Measurements from ENCODE around the gene SCEL.

SCEL gene

DNA sequence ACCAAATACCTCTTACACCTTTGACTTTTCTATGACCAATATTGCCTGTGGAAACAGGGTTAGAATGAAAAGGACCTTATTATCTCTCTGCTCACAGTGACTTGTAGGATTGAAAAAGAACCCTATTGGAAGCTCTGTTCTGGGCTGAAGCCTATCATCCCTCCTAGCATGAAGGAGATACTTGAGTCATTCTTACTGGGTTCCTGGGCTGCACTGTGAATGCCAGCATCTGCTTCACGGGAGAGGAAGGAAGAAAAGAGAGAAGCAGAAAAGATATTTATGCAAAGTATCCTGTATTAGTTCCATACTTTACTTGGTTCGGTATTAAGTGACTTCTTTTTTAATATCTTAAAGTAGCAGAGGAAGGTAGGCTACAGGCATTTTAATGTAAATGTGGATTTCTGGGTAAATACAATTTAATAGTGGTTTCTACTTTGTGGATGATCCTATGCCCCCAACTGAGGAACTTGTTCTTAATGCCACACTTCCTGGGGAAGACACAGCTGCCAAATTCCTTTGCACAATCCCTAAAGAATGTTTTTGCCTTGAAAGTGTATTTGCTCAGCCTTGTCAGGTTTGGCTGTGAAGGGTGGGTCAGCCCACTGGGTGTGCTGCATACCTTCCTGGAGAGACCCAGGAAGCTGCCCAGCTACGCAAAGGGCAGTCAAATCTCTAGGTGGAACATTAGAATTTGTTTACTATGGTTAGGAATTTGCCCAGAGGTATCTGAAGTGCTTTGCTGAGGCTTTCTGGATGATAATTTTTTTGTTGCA lies 13.7 kb upstream of the SCEL start:
- no peak for DNase-seq (ENCODE audit: low read depth)

DNA sequence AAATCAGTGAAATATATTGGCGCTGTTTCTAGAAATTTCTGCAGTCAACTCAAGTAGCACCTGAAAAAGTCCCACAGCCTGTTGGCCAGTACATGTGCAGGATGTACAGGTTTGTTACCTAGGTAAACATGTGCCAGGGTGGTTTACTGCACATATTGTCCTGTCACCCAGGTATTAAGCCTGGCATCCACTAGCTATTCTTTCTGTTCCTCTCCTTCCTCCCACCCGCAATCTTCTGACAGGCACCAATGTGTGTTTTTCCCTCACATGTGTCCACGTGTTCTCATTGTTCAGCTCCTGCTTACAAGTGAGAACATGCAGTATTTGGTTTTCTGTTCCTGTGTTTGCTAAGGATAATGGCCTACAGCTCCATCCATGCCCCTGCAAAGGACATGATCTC lies 13.1 kb upstream of the SCEL start:
- no peak for DNase-seq (ENCODE audit: low read depth)

DNA sequence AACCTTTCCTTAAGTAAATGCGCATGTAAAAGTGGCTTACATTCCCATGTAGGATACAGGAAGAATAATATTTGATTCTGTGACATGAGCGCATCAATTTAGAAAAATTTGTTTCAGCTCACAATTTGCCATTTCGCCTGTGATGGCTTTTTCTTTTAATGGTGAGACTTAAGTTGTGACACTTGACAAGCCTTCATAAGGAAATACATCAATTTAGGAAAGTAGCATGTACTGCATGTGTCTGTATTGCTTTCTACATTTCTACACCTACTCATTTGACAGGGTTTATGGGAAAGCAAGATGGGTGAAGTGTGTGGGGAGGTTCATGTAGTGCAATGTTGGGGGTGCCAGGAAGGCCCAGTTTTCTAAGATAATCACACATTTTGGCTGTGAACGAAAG lies 12.1 kb upstream of the SCEL start:
- DNase-seq (ENCODE audit: low read depth) = no peak

DNA sequence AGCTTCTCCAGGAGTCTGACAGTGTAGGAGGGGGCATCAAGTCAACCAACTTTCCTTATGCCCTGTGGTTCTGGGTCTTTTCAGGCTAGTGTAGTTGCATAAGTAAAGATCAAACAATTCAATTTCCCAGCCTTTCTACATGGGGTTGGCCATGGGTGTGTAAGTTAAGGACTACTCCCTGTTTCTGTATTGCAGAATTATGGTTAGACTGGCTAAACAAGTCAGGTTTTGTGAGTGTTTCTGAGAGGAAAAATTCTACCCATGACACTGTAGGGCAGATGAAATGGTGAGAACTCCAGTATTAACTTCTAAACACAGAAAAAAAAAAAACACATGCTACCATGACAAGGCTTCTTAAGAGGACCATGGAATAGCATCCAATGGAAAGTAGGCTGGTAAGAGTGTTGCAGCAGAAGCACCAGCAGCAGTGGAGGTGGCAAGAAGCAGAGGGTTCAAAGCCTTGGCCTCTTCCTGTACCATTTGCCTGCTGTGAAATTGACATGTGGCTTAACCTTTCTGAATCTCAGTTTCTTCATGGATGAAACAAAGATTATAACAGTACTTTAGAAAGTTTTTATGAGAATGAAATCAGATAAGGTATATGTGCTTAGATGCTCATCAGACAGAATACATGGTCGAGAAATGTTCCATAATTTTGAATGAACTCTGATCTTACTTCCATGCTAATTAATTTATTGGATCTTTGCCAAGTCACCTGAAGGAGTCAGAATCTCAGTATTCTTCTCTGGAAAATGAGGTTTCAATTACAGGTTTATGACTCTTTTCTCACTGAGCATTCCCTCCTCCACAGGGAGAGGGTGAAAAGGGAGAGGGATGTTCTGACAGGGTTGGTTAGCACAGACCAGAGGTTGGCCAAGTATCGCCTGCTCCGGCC lies 11.4 kb upstream of the SCEL start:
- DNase-seq (ENCODE audit: low read depth) = no peak

DNA sequence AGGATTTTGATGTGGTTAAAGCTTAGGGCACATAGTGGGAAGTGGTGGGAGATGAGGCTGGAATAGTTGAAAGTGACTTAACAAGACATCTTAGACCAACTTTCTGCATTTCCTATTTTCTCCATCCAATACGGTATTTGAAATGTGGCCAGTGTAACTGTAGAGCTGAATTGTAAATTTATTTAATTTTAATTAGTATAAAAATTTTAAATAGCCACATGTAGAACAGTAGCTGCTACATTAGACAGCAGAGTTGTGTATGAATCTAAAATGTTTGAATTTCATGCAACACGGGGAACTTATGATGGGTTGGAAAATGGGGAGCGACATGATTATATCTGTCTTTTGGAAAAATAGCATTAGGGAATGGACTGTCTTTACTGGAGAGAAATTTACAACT lies 7.1 kb upstream of the SCEL start:
- no peak for DNase-seq (ENCODE audit: low read depth)

DNA sequence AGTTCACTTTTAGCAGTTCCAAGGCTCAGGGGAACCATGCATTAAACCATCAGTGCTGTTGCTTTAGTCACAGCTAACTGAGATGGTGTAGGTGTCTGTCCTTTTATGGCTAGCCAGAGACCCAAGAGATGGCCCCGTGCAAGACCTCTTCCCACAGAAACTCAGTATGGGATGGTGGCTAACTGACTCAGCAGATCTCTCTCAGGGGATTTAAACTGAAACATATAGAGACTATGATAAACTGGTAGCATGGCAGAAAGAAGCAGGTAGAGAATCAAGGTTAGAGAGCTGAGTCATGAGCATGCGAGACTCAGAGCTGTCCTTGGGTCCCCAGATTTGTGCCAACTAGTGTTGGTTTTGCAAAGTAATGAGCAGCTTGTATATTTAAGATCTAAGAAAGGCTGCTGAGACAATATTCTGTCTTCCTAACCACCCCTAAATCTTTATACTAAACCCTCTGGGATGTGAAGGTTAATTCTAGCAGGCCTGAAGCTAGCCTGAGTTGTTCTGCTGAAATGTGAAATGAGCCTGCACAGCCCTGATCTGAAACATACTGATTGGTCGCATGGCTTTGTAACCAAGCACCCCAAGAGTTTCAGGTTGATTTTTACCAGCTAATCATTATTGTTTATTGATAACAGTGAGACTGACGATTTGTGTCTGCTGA lies 6.5 kb upstream of the SCEL start:
- DNase-seq (ENCODE audit: low read depth) = no peak

DNA sequence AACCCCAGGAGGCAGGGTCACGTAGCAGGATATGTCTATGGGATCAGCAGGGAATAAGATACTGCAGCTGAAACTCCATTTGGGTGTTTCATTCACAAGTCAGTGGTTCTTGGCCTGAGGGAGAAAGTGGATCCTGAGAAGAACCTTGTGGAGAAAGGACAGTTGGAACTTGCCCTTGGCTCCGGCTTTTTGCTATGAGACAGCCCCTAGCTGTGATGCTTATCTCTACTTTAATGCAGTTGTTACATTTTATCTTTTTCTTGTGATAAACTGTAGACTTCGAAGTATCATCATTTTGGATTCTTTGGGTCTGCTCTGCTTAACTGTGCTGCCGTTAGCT lies 6.0 kb upstream of the SCEL start:
- DNase-seq (ENCODE audit: low read depth) = no peak

DNA sequence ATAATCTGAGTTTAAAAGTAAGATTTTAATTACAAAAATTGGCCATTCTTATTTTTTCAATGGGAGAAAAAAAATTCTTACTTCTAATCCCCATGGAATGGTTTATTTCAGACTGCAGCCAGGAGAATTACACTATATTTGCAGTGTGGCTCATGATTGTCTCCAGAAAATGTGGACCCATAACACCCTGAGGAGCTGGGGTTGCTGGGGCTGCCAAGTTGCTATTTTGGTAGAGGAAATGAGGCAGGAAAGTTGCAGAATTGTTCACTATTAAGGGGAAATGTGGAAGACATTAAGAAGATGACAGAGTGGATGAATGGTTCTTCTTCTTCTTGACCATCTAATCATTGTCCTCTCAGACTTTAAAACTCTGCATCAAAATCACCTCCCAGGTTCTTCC lies 4.6 kb upstream of the SCEL start:
- no peak for DNase-seq (ENCODE audit: low read depth)

DNA sequence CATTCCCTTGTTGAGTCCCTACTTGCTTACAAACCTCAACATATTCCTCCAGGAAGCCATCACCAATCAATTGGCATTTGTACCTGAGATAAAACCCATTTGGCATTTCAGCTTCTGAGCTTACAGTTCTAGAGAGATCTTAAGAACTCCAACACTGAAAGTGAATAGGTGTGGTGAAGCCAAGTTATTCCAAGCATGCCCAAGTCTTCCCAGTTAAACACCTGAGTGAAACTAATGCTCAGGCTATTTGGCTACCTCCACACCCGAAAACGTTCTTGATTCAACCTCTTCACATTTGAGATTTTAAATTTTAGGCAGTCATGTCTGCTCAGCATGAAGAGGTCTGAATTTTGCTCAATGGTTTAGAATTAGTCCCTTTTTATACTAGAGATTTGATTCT lies 2.5 kb upstream of the SCEL start:
- no peak for DNase-seq (ENCODE audit: low read depth)

DNA sequence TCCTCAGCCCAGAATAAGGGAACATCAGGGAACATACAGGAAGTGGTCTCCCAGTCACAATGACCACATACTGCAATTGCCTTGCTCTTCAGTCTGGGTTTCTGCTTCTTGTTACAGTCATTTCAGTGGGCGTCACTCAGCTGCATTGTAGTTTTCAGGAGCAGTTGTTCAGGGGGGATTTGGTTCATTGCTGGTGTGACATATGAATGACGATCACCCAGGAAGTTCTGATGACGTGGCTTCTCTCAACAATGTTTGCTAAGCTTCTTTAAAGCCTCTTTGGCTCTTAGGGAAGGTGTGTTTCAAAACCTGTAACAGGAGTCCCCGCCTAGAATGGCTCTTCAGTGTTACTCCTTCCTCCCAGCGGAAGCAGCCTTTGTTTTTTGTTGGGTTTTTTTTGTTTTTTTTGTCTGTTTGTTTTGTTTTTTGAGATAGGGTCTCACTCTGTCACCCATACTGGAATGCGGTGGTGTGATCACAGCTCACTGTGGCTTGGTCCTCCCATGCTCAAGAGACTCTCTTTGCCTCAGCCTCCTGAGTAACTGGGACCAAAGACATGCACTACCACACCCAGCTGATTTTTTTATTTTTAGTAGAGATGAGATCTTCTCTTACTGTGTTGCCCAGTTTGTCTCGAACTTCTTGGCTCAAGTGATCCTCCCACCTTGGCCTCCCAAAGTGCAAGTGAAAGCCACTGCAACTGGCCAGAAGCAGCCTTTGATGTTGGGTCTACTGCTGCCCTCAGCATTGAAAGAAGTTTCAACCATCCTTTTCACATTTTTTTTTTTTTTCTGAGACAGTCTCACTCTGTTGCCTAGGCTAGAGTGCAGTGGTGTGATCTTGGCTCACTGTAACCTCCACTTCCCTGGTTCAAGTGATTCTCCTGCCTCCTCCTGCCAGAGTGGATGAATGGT lies 1.4 kb upstream of the SCEL start:
- DNase-seq (ENCODE audit: low read depth) = no peak

DNA sequence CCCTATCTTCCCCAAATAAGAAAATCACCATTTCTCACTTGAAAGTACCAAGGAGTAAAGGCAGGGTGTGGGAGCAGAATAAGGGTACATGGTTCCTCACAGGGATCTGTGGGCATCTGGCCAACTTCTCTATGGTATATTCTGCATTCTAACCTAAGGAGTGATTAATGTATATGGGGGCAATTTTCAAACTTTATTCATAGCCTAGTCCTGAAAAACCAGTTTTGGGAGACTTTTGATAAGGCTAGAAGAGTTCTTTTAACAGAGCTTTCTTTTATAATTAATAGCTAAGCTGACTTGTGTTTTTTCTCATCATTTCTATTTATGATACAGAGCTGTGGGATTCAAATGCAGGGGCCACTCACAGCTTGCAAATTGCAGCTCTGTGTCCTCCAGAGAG lies 852 bp downstream of the SCEL start:
- no peak for DNase-seq (ENCODE audit: low read depth)

DNA sequence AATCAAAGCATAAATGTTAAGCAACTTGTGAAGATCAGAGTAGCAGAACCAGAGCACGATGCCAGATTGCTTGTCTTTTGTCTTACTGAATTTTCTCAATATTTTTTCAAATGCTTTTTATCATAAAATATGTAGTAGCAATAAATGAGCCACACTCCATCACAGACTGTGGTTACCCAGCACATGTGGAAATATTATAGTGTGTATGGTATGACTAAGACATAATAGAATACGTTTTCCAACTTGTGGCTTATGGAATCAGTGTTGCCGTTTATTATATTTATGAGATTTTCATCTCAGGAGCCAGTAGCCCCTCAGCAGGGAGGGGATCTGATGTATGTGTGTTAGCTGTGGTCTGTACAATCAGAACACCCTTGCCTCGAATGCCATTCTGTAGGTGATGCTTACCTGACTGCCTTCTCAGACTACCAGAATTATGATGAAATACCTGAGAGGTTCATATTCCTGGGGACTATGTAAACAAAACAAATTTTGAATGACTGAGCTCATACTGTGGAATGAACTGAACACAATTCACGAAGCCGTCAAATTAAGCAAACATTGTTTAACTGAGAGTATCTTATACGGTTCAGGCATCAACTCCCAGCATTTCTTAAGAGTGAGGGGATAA lies 1.9 kb downstream of the SCEL start:
- DNase-seq (ENCODE audit: low read depth) = no peak

DNA sequence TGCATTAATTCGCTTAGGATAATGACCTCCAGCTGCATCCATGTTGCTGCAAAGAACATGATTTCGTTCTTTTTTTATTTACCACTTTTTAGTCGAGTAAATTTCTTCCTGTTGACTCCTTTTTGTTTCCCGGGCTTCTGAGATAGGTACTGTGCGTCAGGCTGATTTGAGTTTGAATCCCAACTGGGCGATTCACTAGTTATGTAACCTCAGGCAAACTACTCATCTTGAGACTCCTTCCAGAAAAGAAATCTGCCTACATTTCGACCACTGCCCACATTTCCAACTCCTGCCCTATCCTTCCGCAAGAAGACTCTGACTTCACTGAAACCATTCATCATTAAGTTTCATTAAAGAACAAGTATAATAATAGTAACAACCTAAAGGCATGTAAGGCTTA lies 8.2 kb downstream of the SCEL start:
- DNase-seq (ENCODE audit: low read depth) = no peak

DNA sequence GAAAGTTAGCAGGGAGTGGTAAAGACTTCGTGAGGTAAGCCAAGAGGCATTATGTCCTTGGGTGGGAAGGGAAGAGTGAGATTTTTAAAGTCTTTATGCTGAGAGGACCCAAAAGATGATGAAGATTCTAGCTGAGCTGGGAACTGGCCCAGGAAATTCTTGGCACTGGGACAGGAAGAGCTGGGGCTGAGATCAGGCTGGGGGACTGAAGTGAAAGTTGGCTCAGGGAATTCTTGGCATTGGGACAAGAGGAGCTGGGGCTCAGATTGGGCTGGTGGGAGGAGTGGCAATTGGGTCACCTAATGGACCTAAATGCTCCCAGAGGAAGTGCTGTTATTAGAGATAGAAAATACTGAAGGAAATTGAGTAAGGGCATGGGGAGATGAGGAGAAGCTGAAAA lies 8.8 kb downstream of the SCEL start:
- DNase-seq (ENCODE audit: low read depth) = no peak

DNA sequence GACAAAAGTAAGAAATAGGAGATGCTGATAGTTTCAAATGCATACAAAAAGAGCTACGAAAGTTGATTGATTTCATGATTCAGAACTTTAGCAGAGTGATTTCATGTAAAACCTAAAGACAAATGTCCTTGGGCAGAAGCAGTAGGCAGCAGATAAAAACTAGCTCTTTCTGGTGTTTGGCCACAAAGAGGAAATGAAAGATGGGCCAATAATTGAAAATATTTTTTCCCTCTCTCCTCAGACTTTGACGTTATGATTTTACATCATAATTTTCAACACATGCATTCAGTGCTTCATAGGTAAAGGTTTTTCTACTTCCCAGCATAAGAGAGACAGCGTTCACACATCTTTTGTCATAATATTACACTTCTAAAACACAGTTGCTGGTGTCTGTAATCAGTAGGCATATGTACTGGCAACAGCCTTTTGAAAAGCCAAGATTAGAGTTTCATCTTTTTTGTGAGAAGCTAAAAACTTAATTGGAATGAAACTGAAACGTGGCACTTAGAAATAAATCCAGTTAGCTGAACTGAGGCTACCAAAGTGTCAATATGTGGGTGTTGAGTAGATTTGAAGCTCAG lies 9.3 kb downstream of the SCEL start:
- no peak for DNase-seq (ENCODE audit: low read depth)

DNA sequence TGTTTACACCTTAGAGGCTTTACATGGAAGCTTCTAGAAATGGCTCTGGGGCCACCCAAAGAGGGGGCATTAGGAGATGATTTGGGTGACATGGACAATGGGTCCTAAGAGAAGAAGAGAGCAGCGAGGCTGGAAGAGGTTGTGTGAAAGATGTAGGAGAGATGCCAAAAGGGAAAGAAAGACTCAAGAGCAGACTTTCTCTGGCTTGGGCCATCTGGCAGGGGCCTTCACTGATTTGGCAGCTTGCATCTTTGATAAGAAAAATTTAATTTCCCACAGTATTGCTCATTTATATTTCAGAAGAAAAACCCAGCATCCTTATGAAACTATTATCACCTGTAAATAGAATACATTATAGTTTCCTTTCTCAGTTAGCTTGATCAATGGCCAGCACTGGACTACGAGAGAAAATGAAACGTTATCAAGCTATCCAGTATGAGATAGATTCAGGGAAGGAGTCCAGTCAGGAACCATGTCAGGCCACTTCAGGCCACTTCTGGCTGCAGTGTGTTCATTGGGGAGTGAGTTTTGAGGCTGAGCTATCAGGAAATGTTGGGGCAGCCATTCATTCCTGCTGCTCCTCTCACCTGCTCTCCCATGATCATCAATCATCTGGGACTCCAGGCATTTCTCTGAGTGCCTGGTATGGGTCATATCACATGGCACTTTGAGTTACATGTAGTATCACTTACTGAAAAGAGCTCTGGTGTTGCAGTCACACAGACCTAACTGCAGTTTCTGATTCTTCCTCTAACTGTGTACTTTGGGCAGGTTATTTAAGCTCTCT lies 10.3 kb downstream of the SCEL start:
- DNase-seq (ENCODE audit: low read depth) = no peak

DNA sequence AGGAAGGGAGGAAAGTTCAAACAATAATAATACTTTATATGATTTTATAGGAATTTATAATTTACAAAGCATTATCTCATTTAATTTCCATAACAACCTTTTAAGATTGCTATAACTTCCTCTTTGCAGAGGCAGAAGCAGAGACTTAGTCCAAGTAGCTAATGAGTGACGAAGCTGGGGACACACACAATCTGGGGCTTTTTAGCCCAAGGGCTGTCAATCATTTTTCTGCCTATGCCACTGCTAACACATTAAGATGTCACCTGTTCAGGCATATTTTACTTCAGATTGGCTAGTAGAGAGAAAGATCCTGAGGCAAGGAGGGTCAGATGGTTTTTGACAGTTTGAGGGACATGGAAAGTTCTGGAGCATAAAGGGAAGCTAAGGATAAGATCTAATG lies 12.6 kb downstream of the SCEL start:
- DNase-seq (ENCODE audit: low read depth) = no peak

DNA sequence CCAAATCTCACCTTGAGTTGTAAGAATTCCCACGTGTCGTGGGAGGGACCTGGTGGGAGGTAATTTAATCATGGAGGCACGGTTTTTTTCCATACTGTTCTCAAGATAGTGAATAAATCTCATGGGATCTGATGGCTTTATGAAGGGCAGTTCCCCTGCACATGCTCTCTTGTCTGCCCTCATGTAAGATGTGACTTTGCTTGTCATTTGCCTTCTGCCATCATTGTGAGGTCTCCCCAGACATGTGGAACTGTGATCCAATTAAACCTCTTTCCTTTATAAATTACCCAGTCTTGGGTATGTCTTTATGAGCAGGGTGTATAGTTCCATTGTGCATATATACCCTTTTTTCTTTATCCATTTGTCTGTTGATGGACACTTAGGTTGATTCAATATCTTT lies 13.1 kb downstream of the SCEL start:
- no peak for DNase-seq (ENCODE audit: low read depth)

DNA sequence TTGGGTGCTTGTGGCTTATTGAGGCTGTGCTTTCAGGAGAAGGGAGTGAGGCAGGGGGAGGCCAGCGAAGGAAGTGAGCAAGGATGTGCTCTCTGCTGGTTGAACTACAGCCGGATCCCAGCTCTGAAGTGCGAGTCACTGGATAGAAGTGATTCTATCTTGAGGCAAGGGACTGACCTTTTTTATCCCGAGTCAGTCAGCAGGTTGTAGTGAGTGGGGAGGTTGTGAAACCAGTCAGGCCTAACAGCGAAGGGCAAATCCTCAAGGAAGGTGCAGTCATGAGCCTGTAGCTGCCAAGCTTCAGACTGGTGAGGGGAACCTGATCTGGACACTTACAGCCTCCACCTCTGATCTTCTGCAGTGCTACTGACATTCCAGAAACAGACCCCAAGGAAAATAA lies 18.6 kb downstream of the SCEL start:
- no peak for DNase-seq (ENCODE audit: low read depth)

DNA sequence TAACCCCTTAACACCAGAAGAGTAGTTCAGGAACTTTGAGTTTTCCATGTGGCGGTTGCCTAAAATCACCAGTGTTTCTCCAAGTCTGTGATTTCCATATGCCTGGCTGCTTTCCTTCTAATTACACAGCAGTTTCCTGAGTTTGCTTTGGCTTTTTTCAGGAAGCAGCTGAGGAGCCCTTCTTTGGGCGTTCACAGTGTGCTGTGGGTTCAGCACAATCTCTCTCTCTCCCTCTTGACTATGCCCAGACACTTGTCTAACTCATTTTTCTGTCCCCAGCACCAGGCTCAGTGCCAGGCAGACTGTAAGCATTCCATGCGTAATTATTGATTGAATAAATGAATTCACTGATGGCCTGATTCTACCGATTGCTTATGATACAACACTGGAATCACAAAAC lies 19.7 kb downstream of the SCEL start:
- no peak for DNase-seq (ENCODE audit: low read depth)

Data from stromal cell of bone marrow (primary cell).